Measurements from ENCODE around the gene CASKIN1. TPM values are rescaled to one million over a fixed set of nuclear protein-coding genes. Genes with fewer than 3 reads are reported as not detected.

CASKIN1 gene
- total and polyA plus RNA-seq, 8 donors, result 0.15 to 0.73 (median 0.37) TPM; not detected in 4

DNA sequence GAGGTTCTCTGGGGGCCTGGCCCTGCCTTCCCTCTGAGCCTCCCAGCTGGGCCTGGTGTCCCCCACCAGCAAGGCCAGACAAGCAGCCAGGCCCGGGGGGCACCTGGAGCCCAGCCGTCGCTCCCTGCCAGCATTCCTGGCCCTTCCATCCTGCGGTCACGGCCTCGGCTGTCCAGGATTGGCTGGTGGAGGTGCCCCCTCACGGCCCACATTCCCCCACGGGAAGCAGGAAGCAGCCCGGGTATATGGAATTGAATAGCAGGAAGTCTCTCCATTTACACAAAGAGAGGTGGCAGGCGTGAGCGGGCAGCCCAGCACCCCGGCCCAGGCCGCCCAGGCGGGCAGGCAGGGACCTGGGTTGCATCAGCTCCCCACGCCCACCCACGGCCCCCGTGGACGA lies 26.3 kb downstream of the CASKIN1 start:
- intact Hi-C loops (cut with DNase I; ENCODE audit: low total_unique reads), result no loop called here
- DNase-seq, result no peak
- H3K36me3 ChIP-seq, result peaks cover 64 to 96% (median 96%) of the 10 kb centered on the region in 4 donors
- 66 to 90% (median 85%) methylated on average over 8 to 18 of the region's 18 CpGs for WGBS, 5 donors
- H3K9me3 ChIP-seq, result no peaks in the 10 kb centered on the region
- peak overlapping the region; percentile 16 to 31 (median 25) for H3K4me3 ChIP-seq
- H3K4me1 ChIP-seq, result peaks cover 0 to 7% (median 3%) of the 10 kb centered on the region in 4 donors
- no peaks in the 10 kb centered on the region for H3K27me3 ChIP-seq
- no peak for TF ChIP-seq POLR2AphosphoS5 (IDR thresholded peaks at IDR 0.05)
- TF ChIP-seq, protein P1, sequence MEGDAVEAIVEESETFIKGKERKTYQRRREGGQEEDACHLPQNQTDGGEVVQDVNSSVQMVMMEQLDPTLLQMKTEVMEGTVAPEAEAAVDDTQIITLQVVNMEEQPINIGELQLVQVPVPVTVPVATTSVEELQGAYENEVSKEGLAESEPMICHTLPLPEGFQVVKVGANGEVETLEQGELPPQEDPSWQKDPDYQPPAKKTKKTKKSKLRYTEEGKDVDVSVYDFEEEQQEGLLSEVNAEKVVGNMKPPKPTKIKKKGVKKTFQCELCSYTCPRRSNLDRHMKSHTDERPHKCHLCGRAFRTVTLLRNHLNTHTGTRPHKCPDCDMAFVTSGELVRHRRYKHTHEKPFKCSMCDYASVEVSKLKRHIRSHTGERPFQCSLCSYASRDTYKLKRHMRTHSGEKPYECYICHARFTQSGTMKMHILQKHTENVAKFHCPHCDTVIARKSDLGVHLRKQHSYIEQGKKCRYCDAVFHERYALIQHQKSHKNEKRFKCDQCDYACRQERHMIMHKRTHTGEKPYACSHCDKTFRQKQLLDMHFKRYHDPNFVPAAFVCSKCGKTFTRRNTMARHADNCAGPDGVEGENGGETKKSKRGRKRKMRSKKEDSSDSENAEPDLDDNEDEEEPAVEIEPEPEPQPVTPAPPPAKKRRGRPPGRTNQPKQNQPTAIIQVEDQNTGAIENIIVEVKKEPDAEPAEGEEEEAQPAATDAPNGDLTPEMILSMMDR (IDR thresholded peaks at IDR 0.05), result no peak
- TF ChIP-seq POLR2A (IDR thresholded peaks at IDR 0.05), result no peak
- TF ChIP-seq EP300 (IDR thresholded peaks at IDR 0.05), result no peak
- peak overlapping the region in 4 of 5 donors; percentile 43 to 69 (median 54) for H3K27ac ChIP-seq

DNA sequence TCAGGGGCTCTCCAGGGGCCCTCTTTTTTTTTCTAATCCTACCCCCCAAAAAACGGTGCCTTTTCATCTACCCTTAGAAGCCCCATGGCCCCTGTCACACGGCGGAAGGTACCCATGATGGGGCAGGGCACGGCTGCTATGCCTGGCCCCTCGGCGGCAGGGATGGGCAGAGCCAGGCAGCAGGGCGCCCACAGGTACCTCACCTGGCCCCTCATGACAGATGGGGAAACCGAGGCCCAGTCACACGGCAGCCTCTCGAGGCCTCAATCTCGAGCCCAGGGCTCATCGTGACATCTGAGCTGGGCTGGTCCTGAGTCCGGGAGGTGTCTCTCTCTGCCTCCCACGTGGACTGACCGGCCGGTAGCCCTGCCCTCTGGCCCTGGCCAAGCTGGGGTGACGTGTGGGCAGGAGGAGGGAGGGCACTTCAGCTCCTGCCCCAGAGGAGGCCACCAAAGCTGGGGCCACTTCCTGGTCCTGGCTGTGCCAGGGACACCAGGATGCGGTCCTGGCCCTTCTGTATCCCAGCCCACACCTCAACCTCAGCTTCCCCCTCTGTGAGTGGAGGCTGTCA lies 29.3 kb downstream of the CASKIN1 start:
- H3K36me3 ChIP-seq, result peaks cover 37 to 75% (median 67%) of the 10 kb centered on the region in 4 donors
- H3K4me3 ChIP-seq, result no peak overlapping the region
- peaks cover 9 to 20% (median 19%) of the 10 kb centered on the region in 4 donors for H3K4me1 ChIP-seq
- WGBS, 5 donors, result 86 to 93% (median 87%) methylated on average over 7 to 18 of the region's 18 CpGs
- H3K27me3 ChIP-seq, result no peaks in the 10 kb centered on the region
- H3K9me3 ChIP-seq, result no peaks in the 10 kb centered on the region
- intact Hi-C loops (cut with DNase I; ENCODE audit: low total_unique reads), result no loop called here
- no peak for TF ChIP-seq POLR2A (IDR thresholded peaks at IDR 0.05)
- TF ChIP-seq, protein P1 (IDR thresholded peaks at IDR 0.05), result no peak
- TF ChIP-seq EP300 (IDR thresholded peaks at IDR 0.05), result no peak
- TF ChIP-seq POLR2AphosphoS5 (IDR thresholded peaks at IDR 0.05), result no peak
- no peak for DNase-seq
- H3K27ac ChIP-seq, result no peak overlapping the region

DNA sequence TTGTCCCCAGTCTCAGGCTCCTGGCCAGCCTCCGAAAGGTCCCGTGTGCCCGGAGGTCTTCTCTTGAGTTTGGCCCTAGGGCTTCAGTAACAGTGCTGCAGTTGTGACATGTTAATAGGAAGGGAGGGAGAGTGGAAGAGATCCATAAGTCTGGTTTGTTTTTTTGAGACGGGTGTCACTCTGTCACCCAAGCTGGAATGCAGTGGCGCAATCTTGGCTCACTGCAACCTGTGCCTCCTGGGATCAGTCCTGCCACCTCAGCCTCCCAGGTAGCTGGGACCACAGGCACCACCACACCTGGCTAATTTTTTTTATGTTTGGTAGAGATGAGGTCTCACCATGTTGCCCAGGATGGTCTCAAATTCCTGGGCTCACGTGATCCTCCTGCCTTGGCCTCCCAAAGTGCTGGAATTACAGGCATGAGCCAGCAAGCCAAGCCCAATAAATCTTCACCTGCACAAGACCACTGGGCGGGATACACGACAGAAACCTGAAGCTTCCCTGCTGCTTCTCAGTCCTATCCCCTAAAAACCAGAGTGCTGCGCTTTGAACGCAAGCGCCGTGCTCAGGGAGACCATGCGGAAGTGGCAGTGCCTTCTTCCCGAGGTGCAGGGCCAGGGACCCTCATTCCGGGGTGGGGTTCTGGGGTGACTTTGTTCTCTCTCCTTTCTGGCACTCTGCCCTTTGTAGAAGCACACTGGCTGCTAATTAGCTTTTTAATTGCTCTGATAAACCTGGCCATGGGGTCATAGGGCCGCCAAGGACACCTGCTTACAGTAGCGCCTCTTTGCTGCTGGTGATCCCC lies 29.9 kb downstream of the CASKIN1 start:
- no peak for DNase-seq
- WGBS, 5 donors, result 90 to 94% (median 92%) methylated on average over 17 of the region's 17 CpGs
- H3K27ac ChIP-seq, result no peak overlapping the region

DNA sequence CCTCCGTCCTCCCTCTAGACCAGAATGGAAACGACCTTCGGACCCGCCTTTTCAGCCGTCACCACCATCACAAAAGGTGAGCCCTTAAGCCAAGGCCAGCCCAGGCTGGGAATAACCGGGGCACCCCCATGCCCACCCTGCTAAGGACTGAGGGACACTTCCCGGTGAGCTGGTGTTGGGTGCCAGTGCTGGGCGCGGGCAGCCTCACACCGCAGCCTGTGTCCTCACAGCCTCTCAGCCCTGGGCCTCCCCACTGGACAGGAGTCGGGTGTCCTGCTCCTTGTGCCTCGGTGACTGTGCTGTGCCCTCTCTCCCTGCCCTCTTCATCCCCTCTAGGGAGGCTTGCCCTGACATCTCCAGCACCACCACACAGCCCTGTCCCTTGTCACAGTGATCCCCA lies 30.5 kb downstream of the CASKIN1 start:
- Histone ChIP-seq H3K4me3 (no peak overlapping the region), H3K36me3 (peaks cover 31 to 62% (median 56%) of the 10 kb centered on the region in 4 donors), H3K4me1 (peaks cover 16 to 33% (median 32%) of the 10 kb centered on the region in 4 donors), H3K9me3 (no peaks in the 10 kb centered on the region), H3K27me3 (no peaks in the 10 kb centered on the region), H3K27ac (no peak overlapping the region)
- TF ChIP-seq, protein P1 (IDR thresholded peaks at IDR 0.05), result no peak
- TF ChIP-seq EP300 (IDR thresholded peaks at IDR 0.05) (no peak), POLR2A (IDR thresholded peaks at IDR 0.05) (no peak), POLR2AphosphoS5 (IDR thresholded peaks at IDR 0.05) (no peak)
- intact Hi-C loops (cut with DNase I; ENCODE audit: low total_unique reads), result no loop called here
- no peak for DNase-seq
- whole genome bisulfite sequencing, 5 donors, result 91 to 97% (median 95%) methylated on average over 11 to 12 of the region's 12 CpGs

More for the DNA sequence above, 29.9 kb downstream of the CASKIN1 start:
- Histone ChIP-seq H3K27me3 (no peaks in the 10 kb centered on the region), H3K36me3 (peaks cover 37 to 68% (median 60%) of the 10 kb centered on the region in 4 donors), H3K4me1 (peaks cover 15 to 27% (median 26%) of the 10 kb centered on the region in 4 donors), H3K4me3 (no peak overlapping the region), H3K9me3 (no peaks in the 10 kb centered on the region)
- TF ChIP-seq EP300 (IDR thresholded peaks at IDR 0.05), result no peak
- TF ChIP-seq POLR2AphosphoS5 (IDR thresholded peaks at IDR 0.05), result no peak
- TF ChIP-seq, protein P1 (IDR thresholded peaks at IDR 0.05), result no peak
- TF ChIP-seq POLR2A (IDR thresholded peaks at IDR 0.05), result no peak
- intact Hi-C loops (cut with DNase I; ENCODE audit: low total_unique reads), result no loop called here

All from stomach (tissue), 9 donors.